HEK293T (cell line): ENCODE data around the gene CLMN.

Source experiments
- BHLHE40 ChIP-seq: fragments of 450-650 bp; IDR thresholded peaks from 2 replicates; pipeline ENCODE4 v1.6.1; 2016; ENCODE audit warnings: mild to moderate bottlenecking, moderate library complexity, borderline replicate concordance
- ZNF384 ChIP-seq: fragments of 450-650 bp; IDR thresholded peaks from 2 replicates; pipeline ENCODE4 v1.6.1; 2016

- TF ChIP-seq BHLHE40, result no peak
- no peak for TF ChIP-seq ZNF384
Measured at GRCh38 chr14:95352481-95352880, 32.8 kb upstream of the CLMN start.
